ENCODE results near the gene APOL4.

APOL4 gene

DNA sequence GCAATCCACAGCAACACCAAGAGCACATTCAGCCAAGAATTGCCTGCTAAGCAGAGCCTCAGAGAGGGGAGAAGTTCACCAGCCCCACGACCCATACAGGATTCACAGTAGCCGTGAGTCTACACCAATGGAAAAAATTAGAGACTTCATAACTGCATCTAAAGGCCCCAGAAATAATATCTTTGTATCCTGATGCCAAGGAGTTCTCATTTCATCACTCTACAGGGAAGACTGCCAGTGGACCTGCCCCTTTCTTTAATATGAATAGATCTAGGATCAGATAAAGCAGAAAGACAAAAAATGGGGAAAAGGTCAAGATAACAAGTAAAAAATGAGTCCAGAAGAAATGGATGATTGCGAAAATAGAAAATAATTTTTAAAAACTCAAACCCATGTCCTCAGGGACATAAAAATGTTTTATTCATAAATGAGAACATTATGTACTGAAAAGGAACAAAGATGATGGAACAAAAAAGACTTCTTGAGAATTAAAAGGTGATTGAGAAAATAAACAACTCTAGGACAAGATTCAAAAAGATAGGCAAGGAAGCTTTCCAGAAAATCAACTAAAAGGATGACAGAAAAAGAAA, 50.5 kb downstream of the APOL4 start:
- no peak for DNase-seq

DNA sequence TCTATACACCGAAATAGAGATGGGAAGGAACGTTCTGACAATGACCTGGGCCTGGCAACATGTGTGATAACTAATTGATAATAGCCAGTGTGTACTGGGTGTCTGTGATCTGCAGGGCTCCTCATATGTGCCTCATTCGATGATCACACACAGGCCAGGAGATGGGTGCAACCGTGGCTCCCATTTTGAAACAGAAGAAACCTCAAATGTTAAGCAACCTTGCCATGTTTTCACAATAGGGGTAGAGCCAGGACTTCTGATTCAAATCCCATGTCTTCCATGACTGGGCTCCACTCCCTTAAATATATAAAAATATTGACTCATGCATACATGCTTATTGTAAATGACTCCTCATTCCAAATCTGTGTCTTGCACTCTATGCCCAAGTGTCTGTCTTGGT, 52.2 kb downstream of the APOL4 start:
- DNase-seq: no peak

DNA sequence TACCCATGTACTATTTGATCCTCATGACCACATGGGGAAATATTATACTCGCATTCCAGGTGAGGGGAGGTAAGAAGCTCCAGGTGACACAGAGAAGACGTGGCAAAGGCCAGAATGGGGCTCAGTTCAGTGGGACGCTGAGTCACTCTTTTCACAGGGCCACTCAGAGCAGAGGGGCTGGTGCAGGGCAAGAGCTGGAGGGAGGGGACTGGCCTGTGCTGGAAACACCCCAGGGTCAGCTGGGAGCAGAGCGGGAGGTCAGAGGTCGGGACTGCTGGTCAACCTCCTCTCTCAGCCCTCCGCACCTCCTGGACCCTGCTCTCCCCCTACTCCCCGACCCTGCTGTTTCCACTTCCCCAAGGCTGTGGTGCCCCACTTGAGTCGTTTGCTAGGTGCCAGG, 53.2 kb downstream of the APOL4 start:
- no peak for DNase-seq

DNA sequence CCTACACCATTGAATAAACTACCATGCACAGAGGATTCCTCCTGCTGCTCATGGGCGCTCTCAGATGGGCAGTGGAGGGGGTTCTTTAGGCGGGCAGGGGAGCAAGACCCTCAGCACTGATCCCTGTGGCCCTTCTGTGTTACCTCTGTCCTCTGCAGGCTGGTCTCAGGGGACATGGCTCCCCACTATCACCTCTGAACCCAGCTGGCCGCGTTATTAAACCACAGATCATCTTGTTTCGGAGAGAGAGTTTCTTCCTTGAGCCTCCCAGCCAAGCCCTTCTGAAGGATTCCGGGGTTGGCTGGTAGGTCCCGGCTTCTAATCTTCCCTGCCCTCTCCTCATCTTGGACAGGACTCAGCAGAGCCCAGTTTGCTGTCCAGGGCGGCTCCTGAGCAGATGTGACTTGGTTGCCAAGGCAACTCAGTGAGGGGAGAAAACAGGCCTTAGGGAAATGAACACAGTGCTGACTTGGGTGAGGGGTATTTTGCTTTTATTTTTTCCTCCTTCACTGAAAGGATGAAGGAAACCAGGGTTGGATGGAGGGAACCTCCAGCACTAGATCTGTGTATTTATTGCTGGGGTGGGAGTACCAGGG, 54.3 kb downstream of the APOL4 start:
- no peak for DNase-seq

DNA sequence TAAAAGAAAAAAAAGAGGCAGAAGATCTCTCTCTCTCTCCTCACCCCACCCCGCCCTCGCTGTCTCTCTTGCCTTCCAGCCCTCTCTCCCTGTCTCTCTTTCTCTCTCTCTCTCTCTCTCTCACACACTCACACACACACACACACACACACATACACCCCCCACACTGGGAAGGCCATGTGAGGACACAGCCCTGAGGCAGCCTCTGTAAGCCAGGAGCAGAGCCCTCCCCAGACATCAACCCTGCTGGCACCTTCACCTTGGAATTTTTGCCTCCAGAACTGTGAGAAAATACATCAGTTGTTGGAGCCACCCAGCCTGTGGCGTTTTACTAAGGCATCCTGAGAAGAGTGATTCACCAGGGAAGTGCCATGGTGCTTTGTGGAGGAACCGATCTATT, 55.7 kb downstream of the APOL4 start:
- DNase-seq: no peak

DNA sequence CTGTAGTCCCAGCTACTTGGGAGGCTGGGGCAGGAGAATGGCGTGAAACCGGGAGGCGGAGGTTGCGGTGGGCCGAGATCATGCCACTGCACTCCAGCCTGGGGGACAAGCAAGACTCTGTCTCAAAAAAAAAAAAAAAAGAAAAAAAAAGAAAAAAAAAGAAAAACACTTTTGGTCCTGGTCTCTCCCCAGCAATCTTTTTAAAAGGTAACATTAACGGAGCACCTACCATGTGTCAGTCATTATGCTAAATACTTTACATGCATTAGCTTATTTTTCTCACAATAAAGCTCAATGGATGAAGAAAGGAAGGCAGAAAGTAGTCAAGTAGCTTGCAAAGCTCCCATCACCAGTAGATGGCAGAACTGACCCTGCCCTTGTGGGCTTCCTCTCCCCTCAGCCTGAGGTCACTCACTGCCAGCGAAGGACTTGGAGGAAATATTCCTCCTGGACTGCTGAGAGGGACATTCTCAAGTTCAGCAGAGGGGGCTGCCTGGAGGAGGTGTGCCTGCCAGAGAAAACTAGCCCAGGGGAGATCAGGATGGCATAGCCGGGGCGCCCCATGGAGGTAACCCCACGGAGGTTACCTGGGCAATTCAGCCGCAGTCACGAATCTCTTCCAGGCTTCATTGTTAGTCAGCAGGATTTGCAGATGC, 56.6 kb downstream of the APOL4 start:
- DNase-seq: no peak

DNA sequence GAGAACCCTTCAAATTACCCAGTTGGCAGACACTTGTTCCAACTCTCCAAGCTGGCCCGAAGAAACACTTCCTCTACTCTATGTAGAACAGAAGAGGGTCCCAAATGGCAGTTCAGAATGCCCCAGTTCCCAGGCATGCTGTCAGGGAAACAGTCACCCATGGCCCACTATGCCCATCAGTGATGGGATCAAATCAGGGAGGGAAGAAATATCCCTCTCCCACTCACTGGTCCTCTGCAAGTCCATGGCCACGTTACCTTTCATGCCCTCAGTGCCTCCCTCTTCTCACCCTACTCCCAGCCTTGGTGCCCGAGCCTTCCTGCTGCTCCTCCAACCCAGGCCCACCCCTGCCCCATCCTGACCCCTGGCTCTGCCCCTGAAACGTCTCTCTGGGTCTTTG, 57.7 kb downstream of the APOL4 start:
- DNase-seq: no peak

DNA sequence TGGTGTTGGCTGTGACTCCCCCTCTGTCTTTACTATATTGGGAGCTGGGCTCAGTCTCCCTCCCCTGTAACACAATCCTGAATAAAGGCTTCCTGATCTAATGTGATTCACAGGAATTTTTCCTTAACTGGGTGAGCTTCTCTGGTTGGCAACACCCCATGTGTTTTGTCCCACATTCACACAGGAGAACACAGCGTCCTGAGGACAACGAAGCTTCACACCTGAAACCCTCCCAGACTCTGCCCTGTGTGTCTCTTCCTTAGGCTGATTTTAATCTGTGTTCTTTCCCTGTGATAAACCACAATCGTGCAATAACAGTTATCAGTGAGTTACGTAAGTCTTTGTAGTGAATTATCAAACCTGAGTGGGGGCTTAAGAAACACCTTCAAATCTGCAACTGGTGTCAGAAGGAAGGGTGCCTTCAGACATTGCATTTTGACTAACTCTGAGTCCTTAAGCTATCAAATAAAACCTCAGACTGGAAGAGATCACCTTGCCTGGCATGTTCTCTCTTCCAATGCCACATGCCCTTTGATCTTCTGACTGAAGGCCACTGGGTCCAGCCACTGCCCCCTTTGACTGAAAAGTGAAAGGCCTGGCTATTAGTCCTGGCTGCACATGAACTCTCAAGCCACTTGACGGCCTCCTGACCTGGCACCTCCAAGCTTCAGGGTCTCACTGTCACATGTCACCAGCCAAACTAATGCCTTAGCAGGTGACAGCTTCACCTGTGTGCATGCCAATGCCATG, 58.4 kb downstream of the APOL4 start:
- DNase-seq: no peak

DNA sequence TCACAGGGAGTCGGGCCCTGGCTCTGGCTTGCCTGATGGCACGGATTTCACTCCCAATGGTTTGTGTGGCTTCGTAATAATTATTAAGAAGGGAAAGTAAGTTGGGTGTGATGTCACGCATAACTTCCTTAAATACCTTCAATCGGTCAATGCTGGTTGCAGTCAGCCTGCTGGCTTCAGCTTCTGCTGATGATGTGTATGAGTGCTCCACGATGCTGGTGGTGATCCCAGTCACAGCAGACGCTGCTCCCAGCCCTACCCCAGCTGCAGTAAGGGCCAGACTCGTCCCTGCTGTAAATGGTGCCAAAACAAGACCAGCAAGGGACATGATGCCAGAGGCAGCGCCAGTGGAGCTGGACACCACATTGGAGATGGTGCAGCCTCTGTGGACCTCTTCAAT, 60.1 kb downstream of the APOL4 start:
- no peak for DNase-seq

All from T1000 (cell line).